GM12801 (cell line): ENCODE data around the gene TRABD.

Experiments
- CTCF ChIP-seq: IDR thresholded peaks from one replicate; pipeline ENCODE4 v1.5.1; 2011; ENCODE audit warnings: control low read depth; ENCODE audit not compliant: insufficient read length; ENCODE audit errors: extremely low read depth

The TRABD gene

GRCh38 chr22:50170453-50171318, 15.0 kb upstream of the TRABD start, which contains the start of gene PANX2:
Gene PANX2, plus strand, starts transcription at chr22:50170731. Its CDS starts 0 bp downstream, at chr22:50170731.
- TF ChIP-seq CTCF, result no peak

- no peak for TF ChIP-seq CTCF
These were observed 14.3 kb upstream of the TRABD start for GRCh38 chr22:50171319-50171964.

- TF ChIP-seq CTCF, result no peak
These were observed 13.7 kb upstream of the TRABD start for GRCh38 chr22:50171965-50172421.

GRCh38 chr22:50173311-50173982, 12.3 kb upstream of the TRABD start:
- TF ChIP-seq CTCF, result no peak

- no peak for TF ChIP-seq CTCF
These were observed 11.7 kb upstream of the TRABD start for GRCh38 chr22:50173983-50174355.

GRCh38 chr22:50174382-50175190, 11.1 kb upstream of the TRABD start:
- no peak for TF ChIP-seq CTCF

GRCh38 chr22:50175191-50175461, 10.6 kb upstream of the TRABD start:
- no peak for TF ChIP-seq CTCF
